ENCODE measurements around the gene ZDHHC16. TPM values are rescaled to one million over a fixed set of nuclear protein-coding genes. Genes with fewer than 3 reads are reported as not detected.
"Not testable (repeated sequence)": the region's sequence is repeated elsewhere in the genome, so short reads cannot be mapped to it uniquely, and the experiment has no call there.

Gene ZDHHC16
- total RNA-seq, 2 experiments from 2014 or later, result 42.5 to 43.6 TPM

DNA sequence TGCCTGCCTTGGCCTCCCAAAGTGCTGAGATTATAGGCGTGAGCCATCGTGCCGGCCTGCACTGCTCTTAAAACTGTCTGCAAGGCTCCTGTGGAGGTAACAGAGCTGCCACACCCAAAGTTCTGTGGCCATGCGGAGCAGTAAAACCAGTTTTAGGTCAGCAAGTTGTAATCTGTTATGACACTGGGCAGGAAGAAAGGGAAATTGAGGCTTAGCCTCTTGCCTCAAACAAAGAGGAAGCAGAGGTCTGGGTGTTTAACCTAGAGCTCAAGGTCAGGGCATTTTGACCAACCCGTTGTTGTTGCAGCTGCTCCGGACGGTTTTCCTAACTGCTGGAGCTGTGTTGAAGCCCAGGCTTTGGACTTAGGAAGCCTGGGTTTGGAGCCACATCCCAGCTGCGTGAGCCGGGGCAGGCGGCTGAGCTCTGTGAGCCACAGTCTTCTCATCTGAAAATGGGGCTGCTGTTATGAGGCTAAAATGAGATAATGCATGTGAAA, 37.4 kb upstream of the ZDHHC16 start:
- CTCF ChIA-PET, result interaction anchor here (0.7 to 16.2 kb wide), 12 partner anchors 9 to 144 kb away, joined by 3 to 194 read pairs (median 6); partner anchors contain the start of gene PGAM1
- Mint-ChIP-seq H3K9me3 (no peaks in the 10 kb centered on the region), H3K27me3 (no peaks in the 10 kb centered on the region), H3K36me3 (no peaks in the 10 kb centered on the region), H3K27ac (no peak overlapping the region), H3K4me3 (no peak overlapping the region), H3K4me1 (ENCODE audit: low read depth) (peaks cover 22% of the 10 kb centered on the region)
- DNase-seq, result no peak
- POLR2A ChIA-PET, result interaction anchor here (0.6 to 3.9 kb wide), 5 partner anchors 9 to 36 kb away, joined by 3 to 19 read pairs (median 4); no protein-coding TSS in a partner anchor
- intact Hi-C loops (cut with micrococcal nuclease), result loop anchor here (5.0 kb wide), 1 partner anchor 204 kb away; no protein-coding TSS in a partner anchor

- ChIA-PET CTCF (interaction anchor here (0.7 to 16.2 kb wide), 7 partner anchors 10 to 142 kb away, joined by 3 to 194 read pairs (median 6); partner anchors contain the start of gene PGAM1), POLR2A (interaction anchor here (5.3 to 6.2 kb wide), 2 partner anchors 15 to 34 kb away, joined by 70 to 326 read pairs; partner anchors contain the start of genes EXOSC1, PGAM1 and ZDHHC16)
- peaks cover 47% of the 10 kb centered on the region for H3K4me1 Mint-ChIP-seq (ENCODE audit: low read depth)
- H3K27ac Mint-ChIP-seq, result no peak overlapping the region
- intact Hi-C loops (cut with micrococcal nuclease), result no loop called here
- no peaks in the 10 kb centered on the region for H3K36me3 Mint-ChIP-seq
- H3K27me3 Mint-ChIP-seq, result no peaks in the 10 kb centered on the region
- no peak for DNase-seq
- H3K4me3 Mint-ChIP-seq, result no peak overlapping the region
- H3K9me3 Mint-ChIP-seq, result no peaks in the 10 kb centered on the region
Observed at GRCh38 chr10:97411406-97411805, 34.6 kb upstream of the ZDHHC16 start.

GRCh38 chr10:97412891-97413304, 33.1 kb upstream of the ZDHHC16 start:
- Mint-ChIP-seq H3K9me3 (no peaks in the 10 kb centered on the region), H3K27ac (peak overlapping the region; percentile 92), H3K27me3 (no peaks in the 10 kb centered on the region), H3K4me1 (ENCODE audit: low read depth) (peaks cover 55% of the 10 kb centered on the region), H3K36me3 (no peaks in the 10 kb centered on the region), H3K4me3 (peak overlapping the region; percentile 59)
- ChIA-PET CTCF (interaction anchor here (1.4 to 16.2 kb wide), 5 partner anchors 9 to 31 kb away, joined by 9 to 194 read pairs (median 19); partner anchors contain the start of genes PGAM1 and RRP12), POLR2A (interaction anchor here (0.6 to 6.2 kb wide), 8 partner anchors 8 to 84 kb away, joined by 3 to 326 read pairs (median 13); partner anchors contain the start of genes EXOSC1, PGAM1, RRP12 and ZDHHC16)
- intact Hi-C loops (cut with micrococcal nuclease), result loop anchor here (1.0 kb wide), 2 partner anchors 10 to 31 kb away; no protein-coding TSS in a partner anchor
- peak; percentile 90 for DNase-seq

GRCh38 chr10:97416565-97416964, 29.4 kb upstream of the ZDHHC16 start:
- peak overlapping the region; percentile 98 for H3K27ac Mint-ChIP-seq
- H3K4me3 Mint-ChIP-seq, result no peak overlapping the region
- DNase-seq, result no peak
- peaks cover 84% of the 10 kb centered on the region for H3K4me1 Mint-ChIP-seq (ENCODE audit: low read depth)
- intact Hi-C loops (cut with micrococcal nuclease), result no loop called here
- no peaks in the 10 kb centered on the region for H3K9me3 Mint-ChIP-seq
- H3K27me3 Mint-ChIP-seq, result no peaks in the 10 kb centered on the region
- POLR2A ChIA-PET, result interaction anchor here (4.6 to 6.2 kb wide), 2 partner anchors 10 to 18 kb away, joined by 21 to 326 read pairs; partner anchors contain the start of gene PGAM1
- CTCF ChIA-PET, result no interaction called here
- H3K36me3 Mint-ChIP-seq, result peaks cover 3% of the 10 kb centered on the region

- peaks cover 53% of the 10 kb centered on the region for H3K4me1 Mint-ChIP-seq (ENCODE audit: low read depth)
- H3K9me3 Mint-ChIP-seq, H3K27me3 Mint-ChIP-seq, DNase-seq: not testable (repeated sequence)
- intact Hi-C loops (cut with micrococcal nuclease), result loop anchor here (1.0 to 10.0 kb wide), 4 partner anchors 10 to 836 kb away; partner anchors contain the start of genes LCOR and TM9SF3
- H3K27ac Mint-ChIP-seq, result peak overlapping the region; percentile 98
- peaks cover 29% of the 10 kb centered on the region for H3K36me3 Mint-ChIP-seq
- POLR2A ChIA-PET, result interaction anchor here (0.6 to 10.2 kb wide), 6 partner anchors 10 to 74 kb away, joined by 3 to 326 read pairs (median 13); partner anchors contain the start of gene RRP12
- CTCF ChIA-PET, result interaction anchor here (0.7 to 8.7 kb wide), 3 partner anchors 16 to 212 kb away, joined by 3 to 194 read pairs (median 6); partner anchors contain the start of gene RRP12
- H3K4me3 Mint-ChIP-seq, result peak overlapping the region; percentile 72
Observed at GRCh38 chr10:97423757-97424098, 22.2 kb upstream of the ZDHHC16 start.

- Mint-ChIP-seq H3K4me1 (ENCODE audit: low read depth) (peaks cover 47% of the 10 kb centered on the region), H3K9me3 (peaks cover 2% of the 10 kb centered on the region), H3K27ac (peak within 1 kb of the TSS; percentile 98), H3K27me3 (peaks cover 2% of the 10 kb centered on the region), H3K4me3 (peak within 1 kb of the TSS; percentile 93), H3K36me3 (peaks cover 51% of the 10 kb centered on the region)
- peak; percentile 97 for DNase-seq
- CTCF ChIA-PET, result interaction anchor here (1.5 to 8.7 kb wide), 4 partner anchors 13 to 19 kb away, joined by 8 to 194 read pairs (median 22); partner anchors contain the start of gene RRP12
- POLR2A ChIA-PET, result interaction anchor here (1.1 to 10.2 kb wide), 5 partner anchors 12 to 26 kb away, joined by 4 to 326 read pairs (median 25); partner anchors contain the start of gene RRP12
- intact Hi-C loops (cut with micrococcal nuclease), result loop anchor here (10.0 kb wide), 1 partner anchor 591 kb away; the partner anchor contains the start of gene LCOR
Observed at GRCh38 chr10:97425964-97426775, 19.8 kb upstream of the ZDHHC16 start, which contains the start of gene PGAM1. PGAM1 (plus strand) TSS chr10:97426191; CDS start chr10:97426308, 117 bp downstream.

DNA sequence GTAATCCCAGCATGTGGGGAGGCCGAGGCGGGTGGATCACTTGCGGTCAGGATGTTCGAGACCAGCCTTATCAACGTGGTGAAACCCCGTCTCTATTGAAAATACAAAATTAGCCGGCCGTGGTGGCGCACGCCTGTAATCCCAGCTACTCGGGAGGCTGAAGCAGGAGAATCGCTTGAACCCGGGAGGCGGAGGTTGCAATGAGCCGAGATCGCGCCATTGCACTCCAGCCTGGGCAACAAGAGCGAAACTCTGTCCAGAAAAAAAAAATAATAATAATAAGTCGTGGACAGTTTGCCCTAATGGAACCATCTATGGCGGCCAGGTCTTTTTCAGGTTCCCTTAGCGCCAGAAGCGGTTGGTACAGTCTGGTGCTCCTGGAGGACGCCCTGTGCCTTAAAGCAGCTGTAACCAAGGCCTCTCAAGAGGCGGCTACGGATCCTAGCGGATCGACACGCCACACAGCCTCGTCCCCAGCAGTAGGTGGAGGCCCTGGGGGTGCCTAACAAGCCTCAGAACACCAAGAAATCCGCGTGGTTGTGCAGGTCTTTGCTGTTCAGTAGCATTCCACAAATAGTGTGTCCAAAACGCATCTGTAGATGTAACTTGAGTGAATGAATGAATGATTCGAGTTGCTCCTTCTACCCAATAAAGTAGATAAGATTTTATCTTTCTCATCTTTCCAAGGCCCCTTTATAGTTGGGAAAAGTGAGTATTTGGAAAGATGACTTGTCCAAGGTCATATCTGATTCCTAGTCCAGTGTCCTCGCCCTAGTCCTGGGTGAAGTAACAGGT, 19.0 kb upstream of the ZDHHC16 start:
- H3K9me3 Mint-ChIP-seq, result peaks cover 2% of the 10 kb centered on the region
- H3K27ac Mint-ChIP-seq, result peak overlapping the region; percentile 98
- CTCF ChIA-PET, result interaction anchor here (1.3 to 3.5 kb wide), 6 partner anchors 8 to 27 kb away, joined by 5 to 35 read pairs (median 16); partner anchors contain the start of gene RRP12
- H3K27me3 Mint-ChIP-seq, result peaks cover 2% of the 10 kb centered on the region
- H3K36me3 Mint-ChIP-seq, result peaks cover 56% of the 10 kb centered on the region
- POLR2A ChIA-PET, result interaction anchor here (0.8 to 10.2 kb wide), 7 partner anchors 8 to 107 kb away, joined by 3 to 326 read pairs (median 10); partner anchors contain the start of gene RRP12
- no peak for DNase-seq
- intact Hi-C loops (cut with micrococcal nuclease), result loop anchor here (10.0 kb wide), 1 partner anchor 592 kb away; the partner anchor contains the start of gene LCOR
- H3K4me1 Mint-ChIP-seq (ENCODE audit: low read depth), result peaks cover 41% of the 10 kb centered on the region
- H3K4me3 Mint-ChIP-seq, result peak overlapping the region; percentile 93

GRCh38 chr10:97427571-97428179, 18.3 kb upstream of the ZDHHC16 start:
- intact Hi-C loops (cut with micrococcal nuclease), result loop anchor here (1.0 to 10.0 kb wide), 5 partner anchors 17 to 593 kb away; partner anchors contain the start of genes LCOR, MMS19, PI4K2A and UBTD1
- Mint-ChIP-seq H3K36me3 (peaks cover 59% of the 10 kb centered on the region), H3K27me3 (peaks cover 2% of the 10 kb centered on the region), H3K27ac (peak overlapping the region; percentile 98), H3K4me3 (peak overlapping the region; percentile 93), H3K4me1 (ENCODE audit: low read depth) (peaks cover 43% of the 10 kb centered on the region), H3K9me3 (peaks cover 2% of the 10 kb centered on the region)
- peak; percentile 78 for DNase-seq
- CTCF ChIA-PET, result interaction anchor here (1.3 to 3.5 kb wide), 6 partner anchors 9 to 27 kb away, joined by 5 to 35 read pairs (median 16); partner anchors contain the start of gene RRP12
- POLR2A ChIA-PET, result interaction anchor here (0.8 to 10.2 kb wide), 9 partner anchors 9 to 107 kb away, joined by 3 to 326 read pairs (median 10); partner anchors contain the start of gene RRP12

GRCh38 chr10:97428572-97428981, 17.4 kb upstream of the ZDHHC16 start:
- H3K27me3 Mint-ChIP-seq, result peaks cover 2% of the 10 kb centered on the region
- peaks cover 2% of the 10 kb centered on the region for H3K9me3 Mint-ChIP-seq
- ChIA-PET CTCF (interaction anchor here (0.9 to 3.5 kb wide), 6 partner anchors 10 to 28 kb away, joined by 5 to 35 read pairs (median 16); partner anchors contain the start of gene RRP12), POLR2A (interaction anchor here (1.3 to 10.2 kb wide), 8 partner anchors 10 to 69 kb away, joined by 6 to 326 read pairs (median 14); partner anchors contain the start of gene RRP12)
- H3K36me3 Mint-ChIP-seq, result peaks cover 63% of the 10 kb centered on the region
- peak; percentile 67 for DNase-seq
- peaks cover 36% of the 10 kb centered on the region for H3K4me1 Mint-ChIP-seq (ENCODE audit: low read depth)
- intact Hi-C loops (cut with micrococcal nuclease), result loop anchor here (1.0 to 10.0 kb wide), 5 partner anchors 16 to 594 kb away; partner anchors contain the start of genes LCOR, MMS19, PI4K2A and UBTD1
- H3K27ac Mint-ChIP-seq, result peak overlapping the region; percentile 98
- H3K4me3 Mint-ChIP-seq, result peak overlapping the region; percentile 93

DNA sequence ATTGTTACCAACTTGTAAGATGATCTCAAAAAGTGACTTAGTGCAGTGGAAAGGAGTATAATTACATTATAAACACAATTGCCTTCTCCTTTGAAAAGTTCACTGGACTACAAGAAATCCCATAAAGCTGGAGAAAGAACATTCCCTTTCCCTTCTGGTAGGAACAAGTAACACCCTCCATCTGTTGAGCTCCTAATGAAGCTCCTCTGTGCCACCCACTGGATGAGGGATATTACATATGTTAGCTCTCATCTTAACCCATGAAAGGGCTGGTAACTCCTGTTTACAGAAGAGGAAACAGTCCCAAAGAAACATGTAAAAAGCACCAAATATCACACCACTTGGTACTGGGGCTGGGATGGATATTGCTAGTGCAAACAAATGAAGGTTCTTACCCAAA, 11.9 kb upstream of the ZDHHC16 start:
- no peaks in the 10 kb centered on the region for H3K9me3 Mint-ChIP-seq
- intact Hi-C loops (cut with micrococcal nuclease), result no loop called here
- H3K27ac Mint-ChIP-seq, result peak overlapping the region; percentile 86
- H3K4me1 Mint-ChIP-seq (ENCODE audit: low read depth), result peaks cover 23% of the 10 kb centered on the region
- no peaks in the 10 kb centered on the region for H3K27me3 Mint-ChIP-seq
- CTCF ChIA-PET, result interaction anchor here (0.9 to 2.5 kb wide), 6 partner anchors 11 to 33 kb away, joined by 3 to 13 read pairs (median 4); partner anchors contain the start of gene RRP12
- no peak overlapping the region for H3K4me3 Mint-ChIP-seq
- peaks cover 58% of the 10 kb centered on the region for H3K36me3 Mint-ChIP-seq
- POLR2A ChIA-PET, result interaction anchor here (0.7 to 2.9 kb wide), 6 partner anchors 9 to 33 kb away, joined by 3 to 37 read pairs (median 8); partner anchors contain the start of gene RRP12
- no peak for DNase-seq

Data from activated CD4-positive, alpha-beta memory T cell treated with anti-CD3 and anti-CD28 coated beads for 36 hours (primary cell).